ENCODE results near the gene C2CD2.

Gene C2CD2

DNA sequence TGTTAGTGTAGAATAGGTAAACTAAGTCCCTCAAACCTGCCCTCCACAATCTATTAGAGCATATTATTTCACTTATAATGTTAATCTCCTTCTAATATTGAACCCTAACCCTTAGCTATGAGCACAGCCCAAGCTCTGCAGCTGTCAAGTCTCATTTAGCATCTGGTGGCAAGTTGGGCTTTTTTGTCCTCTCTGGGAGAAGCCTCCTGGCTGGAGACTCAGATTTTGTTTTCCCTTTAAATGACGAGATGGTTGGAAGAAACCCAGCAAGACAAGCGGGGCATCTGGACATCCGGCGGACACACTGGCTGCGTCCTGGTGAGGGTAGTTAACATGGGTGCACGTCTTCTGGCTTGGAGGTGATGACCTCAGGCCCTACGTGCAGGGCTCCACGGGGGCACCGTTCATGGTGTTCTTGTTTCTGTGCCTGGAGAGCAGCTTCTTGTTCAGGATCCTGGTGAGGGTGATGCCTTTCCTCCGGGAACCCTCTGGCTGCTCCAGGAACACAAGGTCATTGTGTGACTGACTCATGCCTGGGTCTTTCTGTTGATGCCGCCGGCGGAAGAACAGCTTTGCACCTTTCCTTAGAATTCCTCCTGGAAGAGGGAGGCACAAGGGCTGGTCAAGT lies 65.0 kb downstream of the C2CD2 start:
- Mint-ChIP-seq H3K36me3 (ENCODE audit: low read depth) (no peaks in the 10 kb centered on the region), H3K4me3 (no peak overlapping the region), H3K27ac (no peak overlapping the region), H3K9me3 (no peaks in the 10 kb centered on the region), H3K4me1 (ENCODE audit: low read depth) (no peaks in the 10 kb centered on the region), H3K27me3 (no peaks in the 10 kb centered on the region)

DNA sequence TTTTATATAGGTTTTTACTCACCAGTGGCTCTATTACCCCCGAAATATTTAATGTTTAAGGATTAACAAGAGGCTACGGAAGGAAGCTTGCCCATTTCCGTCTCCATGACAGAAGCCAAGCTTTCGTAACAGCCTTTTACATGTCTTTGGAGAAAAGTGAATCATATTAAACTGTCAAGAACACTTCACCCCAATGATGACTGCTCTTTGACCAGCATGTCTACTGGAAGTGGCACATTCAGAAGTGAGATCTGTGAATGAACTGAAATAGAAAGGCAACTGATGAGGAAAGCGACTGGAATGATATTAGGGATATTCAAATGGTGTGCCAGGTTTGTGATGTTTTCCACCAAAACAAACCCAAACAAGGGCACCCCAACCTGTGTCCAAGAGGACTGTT lies 66.2 kb downstream of the C2CD2 start:
- Mint-ChIP-seq H3K4me1 (ENCODE audit: low read depth) (no peaks in the 10 kb centered on the region), H3K27ac (no peak overlapping the region), H3K4me3 (no peak overlapping the region), H3K27me3 (no peaks in the 10 kb centered on the region), H3K36me3 (ENCODE audit: low read depth) (no peaks in the 10 kb centered on the region), H3K9me3 (no peaks in the 10 kb centered on the region)

DNA sequence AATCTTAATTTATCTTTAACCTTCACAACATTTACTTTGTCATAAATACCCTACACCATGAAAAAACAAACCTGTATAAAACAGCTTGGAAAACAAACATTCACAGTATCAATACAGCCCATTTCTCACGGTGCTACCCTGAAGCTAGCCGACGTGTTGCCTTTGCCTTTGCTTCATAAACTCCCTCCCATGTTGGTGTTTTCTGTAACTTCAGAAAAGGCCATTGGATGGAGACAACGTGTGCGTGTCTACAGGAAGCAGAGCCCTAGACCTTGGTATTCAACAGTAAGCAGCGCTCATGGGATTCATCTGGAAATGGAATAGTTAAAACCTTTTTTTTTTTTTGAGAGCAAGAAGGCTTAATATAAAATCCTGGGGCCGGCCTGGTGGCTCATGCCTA lies 67.5 kb downstream of the C2CD2 start:
- Mint-ChIP-seq H3K4me1 (ENCODE audit: low read depth) (no peaks in the 10 kb centered on the region), H3K36me3 (ENCODE audit: low read depth) (no peaks in the 10 kb centered on the region), H3K27ac (no peak overlapping the region), H3K4me3 (no peak overlapping the region), H3K9me3 (no peaks in the 10 kb centered on the region), H3K27me3 (no peaks in the 10 kb centered on the region)

DNA sequence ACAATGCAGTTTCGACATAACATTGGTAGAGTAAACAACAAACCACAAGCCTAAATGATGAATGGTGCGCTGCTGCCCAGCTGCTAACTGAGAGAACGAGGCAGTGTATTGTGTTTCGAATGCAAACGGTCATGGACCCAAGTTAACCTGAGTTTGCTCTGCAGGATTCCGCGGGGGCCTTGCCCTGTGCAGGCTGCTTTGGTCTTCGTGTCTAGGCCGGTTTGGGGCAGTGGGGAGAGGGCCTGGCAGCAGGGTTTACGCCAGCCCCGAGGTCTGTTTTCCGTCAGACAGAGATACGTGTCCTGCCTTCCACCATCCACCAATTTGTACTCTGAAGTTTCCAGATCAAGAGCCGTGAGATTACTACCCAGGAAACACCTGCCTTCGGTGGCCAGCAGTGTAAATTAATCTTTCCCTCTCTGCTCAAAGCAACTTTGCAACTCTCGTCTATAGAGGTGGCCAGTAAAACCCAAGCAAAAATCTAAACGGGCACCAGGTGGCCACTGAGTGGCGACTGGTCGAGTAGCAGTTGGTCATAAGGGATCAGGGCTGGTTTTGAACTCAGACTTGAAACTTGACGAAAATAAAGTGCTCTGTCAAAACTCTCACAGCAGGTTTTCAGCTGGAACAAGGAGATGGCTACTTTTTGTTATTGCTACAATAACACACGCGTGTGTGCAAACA lies 68.3 kb downstream of the C2CD2 start:
- Mint-ChIP-seq H3K4me1 (ENCODE audit: low read depth) (no peaks in the 10 kb centered on the region), H3K27me3 (no peaks in the 10 kb centered on the region), H3K36me3 (ENCODE audit: low read depth) (no peaks in the 10 kb centered on the region), H3K27ac (no peak overlapping the region), H3K4me3 (no peak overlapping the region), H3K9me3 (no peaks in the 10 kb centered on the region)

DNA sequence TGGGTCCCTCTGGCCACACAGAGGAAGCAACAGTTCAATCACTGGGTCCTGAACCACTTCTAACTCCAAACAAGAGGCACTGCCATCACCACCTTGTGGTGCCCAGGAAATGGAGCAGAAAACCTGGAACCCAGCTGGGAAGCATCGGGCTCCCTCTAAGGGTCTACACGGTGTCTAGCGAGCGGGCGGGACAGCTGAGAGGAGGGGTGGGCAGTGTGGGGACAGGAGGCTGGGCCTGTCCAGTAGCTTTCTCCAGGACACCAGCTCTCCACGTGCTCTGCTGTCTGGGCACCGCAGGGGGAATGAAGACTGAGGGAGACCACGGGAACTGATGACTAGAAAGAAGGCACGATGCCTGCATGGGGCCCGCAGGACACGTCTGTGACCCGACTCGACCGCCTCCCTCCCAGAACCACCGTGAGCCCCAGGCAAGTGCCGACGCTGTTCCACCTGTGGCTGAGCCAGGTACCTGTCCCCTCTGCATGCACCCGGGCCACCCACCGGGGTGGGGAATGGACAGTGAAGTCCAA lies 69.3 kb downstream of the C2CD2 start:
- Mint-ChIP-seq H3K27ac (no peak overlapping the region), H3K4me1 (ENCODE audit: low read depth) (peaks cover 4% of the 10 kb centered on the region), H3K27me3 (no peaks in the 10 kb centered on the region), H3K4me3 (no peak overlapping the region), H3K9me3 (no peaks in the 10 kb centered on the region), H3K36me3 (ENCODE audit: low read depth) (no peaks in the 10 kb centered on the region)

DNA sequence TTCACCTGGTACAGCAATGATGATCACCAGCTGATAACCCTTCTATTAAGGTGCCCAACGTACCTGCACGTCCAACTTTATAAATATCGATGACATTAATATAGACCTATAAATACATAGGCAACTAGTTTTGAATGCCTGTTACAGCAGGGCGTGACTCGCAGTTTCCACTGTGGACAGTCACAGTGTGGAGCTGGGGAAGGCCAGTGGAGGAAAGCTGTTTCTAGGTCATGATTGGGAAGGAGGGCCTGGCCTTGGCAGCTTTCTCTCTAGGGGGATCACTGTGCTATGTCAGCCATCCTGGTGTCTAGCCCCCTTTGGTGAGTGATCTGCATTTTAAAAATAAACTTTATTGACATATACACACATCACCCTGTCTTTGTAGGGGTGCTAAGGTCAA lies 70.2 kb downstream of the C2CD2 start:
- H3K27ac Mint-ChIP-seq = no peak overlapping the region
- no peaks in the 10 kb centered on the region for H3K36me3 Mint-ChIP-seq (ENCODE audit: low read depth)
- no peaks in the 10 kb centered on the region for H3K27me3 Mint-ChIP-seq
- peaks cover 4% of the 10 kb centered on the region for H3K4me1 Mint-ChIP-seq (ENCODE audit: low read depth)
- H3K9me3 Mint-ChIP-seq = no peaks in the 10 kb centered on the region
- no peak overlapping the region for H3K4me3 Mint-ChIP-seq

DNA sequence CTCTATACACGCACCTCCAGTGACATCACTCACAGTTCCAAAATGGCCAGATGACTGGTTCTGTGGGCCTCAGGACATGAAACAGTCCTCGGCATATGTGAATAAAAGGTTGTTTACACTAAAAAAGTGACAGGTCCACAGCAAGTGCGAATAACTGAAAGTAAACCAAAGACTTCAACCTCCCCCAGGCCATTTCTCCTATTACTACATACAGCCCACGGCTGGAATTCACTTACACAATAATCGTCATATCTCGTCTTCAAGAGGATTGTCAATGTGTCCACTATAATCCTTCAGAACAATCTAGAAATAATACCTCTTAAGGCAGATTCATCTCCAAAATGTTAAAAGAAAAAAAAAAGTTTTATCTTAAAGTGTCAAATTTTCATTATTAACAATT lies 72.8 kb downstream of the C2CD2 start:
- H3K4me1 Mint-ChIP-seq (ENCODE audit: low read depth) = peaks cover 23% of the 10 kb centered on the region
- H3K27ac Mint-ChIP-seq = no peak overlapping the region
- H3K36me3 Mint-ChIP-seq (ENCODE audit: low read depth) = peaks cover 11% of the 10 kb centered on the region
- H3K27me3 Mint-ChIP-seq = no peaks in the 10 kb centered on the region
- no peak overlapping the region for H3K4me3 Mint-ChIP-seq
- no peaks in the 10 kb centered on the region for H3K9me3 Mint-ChIP-seq

DNA sequence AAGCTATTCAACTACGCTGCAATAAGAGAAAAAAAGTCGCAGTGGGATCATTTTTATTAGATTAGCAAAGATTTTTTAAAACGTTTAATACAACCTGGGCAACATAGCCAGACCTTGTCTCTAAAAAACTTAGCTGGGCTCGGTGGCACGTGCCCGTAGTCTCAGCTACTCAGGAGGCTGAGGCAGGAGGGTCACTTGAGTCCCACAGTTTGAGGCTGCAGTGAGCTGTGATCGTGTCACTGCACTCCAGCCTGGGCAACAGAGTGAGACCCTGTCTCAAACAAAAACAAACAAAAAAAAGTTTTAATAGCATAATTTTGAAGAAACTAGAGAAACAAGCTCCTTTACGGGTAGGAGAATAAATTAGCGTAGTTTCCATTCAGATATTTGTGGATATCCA lies 73.7 kb downstream of the C2CD2 start:
- H3K27ac Mint-ChIP-seq = peak overlapping the region; percentile 95
- peak overlapping the region; percentile 87 for H3K4me3 Mint-ChIP-seq
- no peaks in the 10 kb centered on the region for H3K9me3 Mint-ChIP-seq
- peaks cover 30% of the 10 kb centered on the region for H3K4me1 Mint-ChIP-seq (ENCODE audit: low read depth)
- peaks cover 11% of the 10 kb centered on the region for H3K36me3 Mint-ChIP-seq (ENCODE audit: low read depth)
- no peaks in the 10 kb centered on the region for H3K27me3 Mint-ChIP-seq

DNA sequence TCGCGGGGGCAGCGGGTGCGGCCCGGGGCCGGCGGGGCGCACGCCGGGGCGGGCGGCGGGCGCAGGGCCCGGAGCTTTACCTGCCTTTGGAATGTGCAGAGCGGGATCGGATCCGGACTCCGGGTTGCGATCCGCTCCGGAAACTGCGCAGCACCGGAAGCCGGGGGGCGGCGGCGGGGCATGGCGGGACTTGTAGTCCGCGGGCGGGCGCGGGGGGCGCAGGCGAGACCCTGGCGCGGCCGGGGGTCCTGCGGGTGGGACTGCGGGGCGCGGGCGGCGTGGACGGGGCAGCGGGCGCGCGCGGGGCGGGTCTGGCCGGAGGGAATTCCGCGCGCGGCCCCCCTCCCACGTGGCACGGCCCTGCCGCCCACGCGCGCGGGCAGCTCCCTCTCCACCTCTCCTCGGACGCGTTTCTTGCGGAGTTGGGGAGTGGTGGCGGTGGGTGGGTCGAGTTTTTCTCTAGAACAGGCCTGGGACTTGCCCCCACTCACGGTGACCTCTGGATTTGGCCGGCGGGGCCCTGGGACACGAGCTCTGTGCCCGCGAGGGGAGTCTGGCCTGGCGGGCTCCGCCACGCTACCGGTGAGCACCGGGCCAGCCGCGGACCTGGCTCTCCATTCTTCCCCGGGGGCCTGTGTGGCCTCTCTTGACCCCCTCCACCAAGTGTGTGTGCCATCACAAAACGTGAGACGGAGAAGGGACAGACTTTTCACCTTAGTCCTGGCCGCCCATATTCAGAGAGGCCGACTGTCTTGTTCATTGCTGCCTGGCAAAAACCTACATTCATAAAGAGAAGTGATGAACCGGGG lies 74.4 kb downstream of the C2CD2 start, which contains the start of gene PRDM15:
Gene PRDM15, minus strand, starts transcription at position 155 of the 809 bp plus-strand sequence. CDS start 18,981 bp downstream, outside the sequence.
- Mint-ChIP-seq H3K9me3 (no peaks in the 10 kb centered on the region), H3K36me3 (ENCODE audit: low read depth) (peaks cover 15% of the 10 kb centered on the region), H3K4me1 (ENCODE audit: low read depth) (peaks cover 33% of the 10 kb centered on the region), H3K4me3 (peak within 1 kb of the TSS; percentile 90), H3K27me3 (no peaks in the 10 kb centered on the region), H3K27ac (peak within 1 kb of the TSS; percentile 95)

DNA sequence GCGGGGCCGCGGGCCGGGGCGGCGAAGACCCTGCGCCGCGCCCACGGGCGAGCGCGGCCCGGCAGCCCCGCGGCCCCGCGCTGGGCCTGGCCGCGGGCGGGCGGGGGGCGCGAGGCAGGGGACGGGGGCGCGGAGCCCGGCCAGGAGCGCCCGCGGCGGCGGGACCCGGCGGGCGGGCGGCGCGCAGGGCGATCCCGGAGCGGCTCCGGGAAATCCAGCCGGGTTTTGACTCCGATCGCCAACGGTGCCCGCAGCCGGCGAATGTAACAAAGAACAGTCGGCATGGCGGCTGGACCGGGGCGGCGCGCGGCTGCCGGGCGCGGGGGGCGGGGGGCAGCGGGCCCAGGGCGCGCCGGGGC lies 75.0 kb downstream of the C2CD2 start:
- Mint-ChIP-seq H3K36me3 (ENCODE audit: low read depth) (peaks cover 19% of the 10 kb centered on the region), H3K9me3 (no peaks in the 10 kb centered on the region), H3K27ac (no peak overlapping the region)

DNA sequence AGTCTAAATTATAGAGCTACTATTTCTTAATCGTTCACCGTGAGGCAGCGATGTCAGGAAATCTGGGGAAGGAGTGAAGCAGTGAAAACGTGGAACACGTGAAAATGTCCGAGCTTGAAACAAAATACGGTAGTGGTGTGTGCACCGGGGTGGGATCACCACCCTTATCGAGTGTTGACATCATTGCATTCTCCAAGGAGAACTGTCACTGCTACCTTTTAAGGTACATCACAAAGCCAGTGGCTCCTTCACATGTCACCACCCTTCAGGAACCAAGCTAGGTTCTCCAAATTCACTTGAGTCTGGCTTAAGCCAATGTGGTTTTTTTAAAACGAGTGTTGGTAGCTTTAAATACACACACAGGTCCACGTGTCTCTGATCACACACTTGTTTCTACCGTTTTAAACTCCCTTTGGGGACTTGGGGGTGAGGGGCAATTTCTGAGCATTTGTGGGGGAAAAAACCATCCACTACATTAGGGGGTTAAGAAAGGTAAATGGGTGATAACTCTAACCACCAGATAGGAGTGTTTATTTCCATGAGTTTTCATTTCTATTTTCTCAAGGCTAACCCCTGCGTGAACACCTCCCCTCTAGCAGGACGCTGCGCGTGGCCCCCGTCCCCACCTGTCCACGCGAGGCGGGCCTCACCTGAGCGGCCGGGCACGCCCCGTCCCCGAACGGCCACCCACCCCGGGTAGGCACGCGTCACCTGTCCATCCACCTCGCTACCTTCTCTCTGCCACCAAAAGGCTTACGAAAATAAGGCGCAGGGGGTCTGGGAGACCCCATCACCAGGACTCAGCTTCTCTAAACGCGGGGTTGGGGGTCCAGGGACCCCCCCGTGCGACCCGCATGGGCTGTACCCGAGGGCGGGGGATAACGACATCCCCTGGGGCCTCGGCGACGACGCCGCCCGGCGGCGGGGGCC lies 75.7 kb downstream of the C2CD2 start:
- Mint-ChIP-seq H3K36me3 (ENCODE audit: low read depth) (peaks cover 19% of the 10 kb centered on the region), H3K4me1 (ENCODE audit: low read depth) (peaks cover 33% of the 10 kb centered on the region), H3K9me3 (no peaks in the 10 kb centered on the region), H3K4me3 (peak overlapping the region; percentile 90), H3K27me3 (no peaks in the 10 kb centered on the region), H3K27ac (peak overlapping the region; percentile 92)

More for the DNA sequence above, 75.0 kb downstream of the C2CD2 start:
- H3K4me3 Mint-ChIP-seq = peak overlapping the region; percentile 37
- no peaks in the 10 kb centered on the region for H3K27me3 Mint-ChIP-seq
- H3K4me1 Mint-ChIP-seq (ENCODE audit: low read depth) = peaks cover 33% of the 10 kb centered on the region

DNA sequence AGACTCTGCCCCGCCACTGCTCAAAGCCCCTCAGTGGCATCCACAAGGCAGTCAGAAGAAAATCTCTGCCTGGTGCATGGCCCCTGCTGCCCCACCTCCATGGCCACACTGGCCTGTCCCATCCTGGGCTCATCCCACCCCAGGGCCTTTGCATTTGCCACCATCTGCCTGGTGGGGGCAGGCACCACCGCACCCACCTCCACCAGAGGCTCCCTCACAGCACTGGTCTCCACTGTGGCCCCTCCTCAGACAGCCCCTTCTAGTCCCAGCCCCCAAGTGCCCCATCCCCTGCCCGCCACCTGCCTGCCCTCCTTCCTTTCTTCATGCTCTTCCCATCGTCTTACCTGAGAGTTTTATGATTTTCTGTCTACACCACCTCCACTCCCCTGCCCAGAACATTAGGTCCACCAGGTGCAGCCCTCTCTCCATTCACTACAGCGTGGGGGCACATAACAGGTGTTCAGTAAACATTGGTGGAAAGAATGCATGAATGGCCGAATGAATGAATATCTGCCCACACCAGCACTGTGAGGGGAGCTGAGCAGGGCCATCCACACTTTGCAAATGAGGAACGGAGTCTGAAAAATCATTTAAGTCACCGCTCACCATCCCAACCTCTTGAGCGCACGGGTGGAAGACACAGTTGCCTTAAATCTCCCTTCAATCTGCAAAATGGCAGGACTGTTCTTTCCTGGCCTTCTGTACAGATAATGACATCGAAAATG lies 76.7 kb downstream of the C2CD2 start:
- peaks cover 33% of the 10 kb centered on the region for H3K4me1 Mint-ChIP-seq (ENCODE audit: low read depth)
- peak overlapping the region; percentile 92 for H3K27ac Mint-ChIP-seq
- peak overlapping the region; percentile 90 for H3K4me3 Mint-ChIP-seq
- H3K9me3 Mint-ChIP-seq = no peaks in the 10 kb centered on the region
- H3K27me3 Mint-ChIP-seq = no peaks in the 10 kb centered on the region
- H3K36me3 Mint-ChIP-seq (ENCODE audit: low read depth) = peaks cover 26% of the 10 kb centered on the region

DNA sequence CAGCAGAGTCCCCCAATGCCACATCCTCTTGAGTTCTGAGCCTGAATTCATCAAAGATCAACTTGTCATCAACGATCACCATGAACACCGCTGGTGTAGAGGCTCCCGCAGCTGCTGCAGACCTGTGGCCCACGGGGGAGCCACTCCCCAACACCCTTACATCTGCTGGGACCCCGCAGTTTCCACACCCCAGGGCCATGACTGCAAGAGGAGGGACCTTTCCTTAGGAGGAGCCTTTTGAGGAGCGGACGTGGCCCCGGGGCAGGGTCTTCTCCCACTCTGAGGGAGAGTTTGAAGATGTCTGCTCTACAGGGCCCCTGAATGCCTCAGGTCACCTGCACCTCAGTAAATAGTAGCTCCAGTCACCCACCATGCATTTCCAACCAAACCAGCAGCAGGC lies 77.4 kb downstream of the C2CD2 start:
- no peaks in the 10 kb centered on the region for H3K27me3 Mint-ChIP-seq
- no peak overlapping the region for H3K4me3 Mint-ChIP-seq
- H3K27ac Mint-ChIP-seq = no peak overlapping the region
- H3K4me1 Mint-ChIP-seq (ENCODE audit: low read depth) = peaks cover 33% of the 10 kb centered on the region
- peaks cover 28% of the 10 kb centered on the region for H3K36me3 Mint-ChIP-seq (ENCODE audit: low read depth)
- no peaks in the 10 kb centered on the region for H3K9me3 Mint-ChIP-seq

DNA sequence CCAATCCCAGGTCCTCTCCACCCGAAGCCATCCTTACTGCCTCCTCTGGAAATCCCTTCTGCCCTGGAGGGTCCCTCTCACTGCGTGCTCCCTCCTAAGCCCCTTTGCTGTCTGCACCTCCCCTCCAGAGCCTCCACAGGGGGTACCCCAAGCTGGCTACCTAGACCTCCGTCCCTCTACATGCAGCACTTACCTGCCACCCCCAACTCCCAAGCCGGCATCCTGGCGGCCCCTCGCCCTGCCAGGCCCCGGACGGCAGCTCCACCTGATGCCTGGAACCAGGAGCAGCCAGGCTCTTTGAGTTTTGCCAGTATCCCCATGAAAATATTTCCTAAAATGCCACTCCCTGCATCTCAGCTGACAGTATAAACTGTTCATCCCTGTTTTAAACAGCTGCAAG lies 78.7 kb downstream of the C2CD2 start:
- H3K9me3 Mint-ChIP-seq = no peaks in the 10 kb centered on the region
- no peak overlapping the region for H3K27ac Mint-ChIP-seq
- no peak overlapping the region for H3K4me3 Mint-ChIP-seq
- H3K27me3 Mint-ChIP-seq = no peaks in the 10 kb centered on the region
- peaks cover 28% of the 10 kb centered on the region for H3K36me3 Mint-ChIP-seq (ENCODE audit: low read depth)
- peaks cover 36% of the 10 kb centered on the region for H3K4me1 Mint-ChIP-seq (ENCODE audit: low read depth)
